Kidney tubule cell (primary cell): ENCODE data around the gene AMH.
"Not testable (repeated sequence)": the region's sequence is repeated elsewhere in the genome, so short reads cannot be mapped to it uniquely, and the experiment has no call there.

Experiments
- DNase-seq: peaks from one replicate; pipeline ENCODE4 v3.0.0-alpha.2; 2018; ENCODE audit warnings: low spot score

The AMH gene

GRCh38 chr19:2270423-2271233 is 21.5 kb downstream of the AMH start:
- peak; percentile 82 for DNase-seq

GRCh38 chr19:2271234-2272103 is 22.3 kb downstream of the AMH start:
- DNase-seq = peak; percentile 82

DNA sequence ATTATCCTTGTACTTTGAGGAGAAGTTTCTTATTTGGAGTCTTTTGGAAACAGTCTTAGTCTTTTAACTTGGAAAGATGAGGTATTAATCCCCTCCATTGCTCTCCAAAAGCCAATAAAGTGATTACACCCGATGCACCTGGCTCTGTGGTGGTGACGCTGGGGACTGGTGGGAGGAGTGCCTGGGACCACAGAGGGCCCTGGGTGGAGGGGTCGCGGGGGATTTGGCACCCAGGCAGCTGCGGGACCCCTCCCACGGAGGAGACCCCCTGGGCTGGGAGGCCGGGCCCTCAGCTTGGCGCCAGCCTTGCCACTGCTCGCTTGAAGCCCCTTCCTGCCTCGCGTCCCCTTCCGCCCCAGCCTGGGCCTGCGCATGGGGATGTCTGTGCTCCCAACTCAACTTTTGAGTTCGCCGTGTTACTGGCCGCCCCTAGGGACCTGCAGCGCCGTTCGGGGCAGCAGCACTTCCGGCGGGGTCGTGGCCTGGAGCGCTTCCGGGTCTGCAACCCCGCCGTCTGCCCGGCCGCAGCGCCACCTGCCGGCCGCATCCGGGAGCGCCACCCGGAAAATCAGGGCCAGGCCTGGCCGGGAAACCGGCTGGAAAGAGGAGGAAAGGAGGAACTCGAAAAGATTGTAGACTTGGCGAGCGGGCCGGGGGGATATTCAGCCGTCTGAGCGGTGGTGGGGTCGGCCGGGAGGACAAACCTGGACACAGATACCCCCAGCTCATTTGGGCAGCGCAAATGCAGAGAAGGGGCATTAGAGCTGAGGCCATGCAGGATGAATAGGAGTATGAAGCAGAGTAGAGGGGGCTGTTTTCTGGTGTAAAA is 24.4 kb downstream of the AMH start:
- DNase-seq = peak; percentile 76

GRCh38 chr19:2274185-2274711 is 25.1 kb downstream of the AMH start:
- peak; percentile 28 for DNase-seq

DNA sequence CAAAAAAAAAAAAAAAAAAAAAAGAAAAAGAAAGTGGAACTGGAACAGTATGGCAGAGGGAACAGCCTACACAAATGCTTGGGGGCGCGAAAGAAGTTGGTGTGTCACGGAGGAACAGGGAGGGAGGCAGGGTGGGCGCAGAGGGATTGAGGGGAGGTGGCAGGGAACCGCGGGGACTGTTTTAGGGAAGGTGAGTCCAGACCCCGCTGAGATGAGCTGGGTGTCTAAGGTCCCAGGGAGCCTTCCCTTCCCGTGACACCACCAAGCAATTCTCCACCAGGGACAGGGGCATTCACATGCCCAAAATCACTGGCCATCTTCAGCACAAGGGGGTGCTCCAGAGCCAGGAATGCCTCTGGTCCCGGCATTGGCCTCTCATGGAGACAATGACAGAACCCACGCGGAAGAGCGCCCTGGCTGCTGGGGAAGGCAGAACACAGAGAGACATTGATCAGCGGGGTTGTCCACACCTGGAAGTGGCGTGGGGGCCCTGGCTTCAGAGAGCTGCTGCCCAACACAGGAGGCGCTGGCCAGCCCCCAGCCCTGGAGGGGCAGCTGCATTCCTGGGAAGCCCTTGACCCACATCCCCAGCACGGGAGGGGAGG is 25.9 kb downstream of the AMH start:
- peak; percentile 65 for DNase-seq

- no peak for DNase-seq
These were observed 26.7 kb downstream of the AMH start for GRCh38 chr19:2275588-2276428.

GRCh38 chr19:2276429-2276986 is 27.4 kb downstream of the AMH start:
- no peak for DNase-seq

GRCh38 chr19:2277138-2277537 is 28.0 kb downstream of the AMH start:
- no peak for DNase-seq

- no peak for DNase-seq
These were observed 29.5 kb downstream of the AMH start for GRCh38 chr19:2278459-2279158.

DNA sequence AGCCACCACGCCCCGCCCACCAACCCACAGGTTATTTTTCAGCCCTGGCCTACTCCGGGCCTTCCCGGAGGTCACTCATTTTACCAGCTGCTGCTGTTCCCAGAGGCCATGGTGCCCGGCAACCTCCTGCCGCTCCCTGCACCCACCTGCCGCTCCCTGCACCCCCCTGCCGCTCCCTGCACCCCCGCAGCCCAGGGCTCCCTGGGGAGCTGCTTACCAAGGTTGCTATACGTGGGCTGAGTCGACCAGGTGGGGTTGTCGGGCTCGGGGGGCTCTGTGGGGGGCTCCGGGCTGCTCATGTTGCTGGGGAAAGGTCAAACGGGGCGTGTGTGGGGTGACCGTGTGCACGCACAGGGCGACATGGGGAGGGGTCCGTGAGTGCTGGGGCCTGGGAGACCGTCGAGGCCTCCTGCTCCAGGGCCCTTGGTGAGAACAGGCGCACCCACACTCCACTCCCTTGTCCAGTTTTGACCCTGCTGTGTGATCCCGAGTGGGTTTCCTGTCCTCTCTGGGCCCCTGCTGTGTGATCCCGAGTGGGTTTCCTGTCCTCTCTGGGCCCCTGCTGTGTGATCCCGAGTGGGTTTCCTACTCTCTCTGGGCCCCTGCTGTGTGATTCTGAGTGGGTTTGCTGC is 31.6 kb downstream of the AMH start:
- no peak for DNase-seq

DNA sequence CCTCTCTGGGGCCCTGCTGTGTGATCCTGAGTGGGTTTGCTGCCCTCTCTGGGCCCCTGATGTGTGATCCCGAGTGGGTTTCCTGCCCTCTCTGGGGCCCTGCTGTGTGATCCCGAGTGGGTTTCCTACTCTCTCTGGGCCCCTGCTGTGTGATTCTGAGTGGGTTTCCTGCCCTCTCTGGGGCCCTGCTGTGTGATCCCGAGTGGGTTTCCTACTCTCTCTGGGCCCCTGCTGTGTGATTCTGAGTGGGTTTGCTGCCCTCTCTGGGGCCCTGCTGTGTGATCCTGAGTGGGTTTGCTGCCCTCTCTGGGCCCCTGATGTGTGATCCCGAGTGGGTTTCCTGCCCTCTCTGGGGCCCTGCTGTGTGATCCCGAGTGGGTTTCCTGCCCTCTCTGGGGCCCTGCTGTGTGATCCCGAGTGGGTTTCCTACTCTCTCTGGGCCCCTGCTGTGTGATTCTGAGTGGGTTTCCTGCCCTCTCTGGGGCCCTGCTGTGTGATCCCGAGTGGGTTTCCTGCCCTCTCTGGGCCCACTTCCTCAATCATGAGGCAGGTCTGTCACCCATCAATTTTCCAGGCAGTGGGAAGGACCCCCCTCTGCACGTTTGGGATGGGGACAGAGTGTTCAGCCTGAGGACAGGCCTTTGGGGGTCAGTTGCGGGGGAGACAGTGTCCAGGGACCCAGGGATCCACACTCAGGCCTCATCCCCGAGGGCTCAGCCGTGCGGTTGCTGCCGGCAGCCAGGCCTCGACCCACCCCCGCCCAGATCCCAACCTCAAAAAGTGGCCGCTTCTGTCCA is 32.3 kb downstream of the AMH start:
- not testable (repeated sequence) for DNase-seq

DNA sequence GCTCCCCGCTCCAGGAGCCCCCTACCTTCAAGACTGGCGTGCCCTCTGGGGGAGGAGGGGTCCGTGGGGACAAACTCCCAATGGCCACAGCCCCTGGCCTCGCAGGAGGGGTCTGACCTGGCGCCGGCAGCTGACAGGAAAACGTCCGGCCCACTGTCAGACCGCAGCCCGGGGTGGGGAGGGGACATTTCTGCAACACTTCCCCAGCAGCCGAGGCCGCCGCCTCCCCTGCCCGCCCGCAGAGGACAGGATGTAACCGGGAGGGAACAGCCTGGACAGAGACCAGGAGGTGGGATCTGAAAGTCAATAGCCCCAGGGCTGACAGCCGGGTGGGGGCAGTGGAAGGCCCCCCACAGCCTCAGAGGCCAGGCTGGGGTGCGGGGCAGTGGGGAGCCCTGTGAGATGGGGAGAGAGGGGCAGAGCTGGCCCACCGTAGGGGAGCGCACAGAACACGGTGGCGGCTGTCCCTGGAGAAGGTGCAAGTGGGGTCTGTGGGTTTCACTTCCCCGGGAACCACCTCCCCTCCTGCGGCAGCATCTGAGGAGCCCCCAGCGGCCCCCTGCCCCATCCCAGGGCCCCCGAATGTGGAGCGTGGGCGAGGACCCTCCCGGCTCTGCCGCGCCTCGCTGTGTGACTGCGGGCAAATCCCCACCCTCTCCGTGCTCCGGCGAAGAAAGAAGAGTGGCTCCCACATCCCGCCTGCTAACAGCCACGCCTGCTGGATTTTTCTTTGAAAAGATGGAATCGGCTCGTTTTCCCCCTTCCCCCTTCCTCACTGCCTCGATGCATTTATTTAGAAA is 33.1 kb downstream of the AMH start, which contains the start of gene PEAK3:
PEAK3 (minus strand) TSS at position 114 of the 800 bp plus-strand sequence. CDS start 1,244 bp downstream, outside the sequence.
- DNase-seq = peak; percentile 39

GRCh38 chr19:2282862-2283237 is 33.7 kb downstream of the AMH start:
- DNase-seq = no peak

- no peak for DNase-seq
These were observed 34.8 kb downstream of the AMH start for GRCh38 chr19:2283835-2284507.

GRCh38 chr19:2286402-2287140 is 37.4 kb downstream of the AMH start:
- no peak for DNase-seq
